Measurements from ENCODE around the gene ASMTL. TPM values are rescaled to one million over a fixed set of nuclear protein-coding genes. Genes with fewer than 3 reads are reported as not detected.

ASMTL gene
- total RNA-seq, 4 donors from 2014 or later: 3.4 to 20.3 (median 18.4) TPM

GRCh38 chrX:1390621-1391369 lies 61.9 kb downstream of the ASMTL start:
- TF ChIP-seq EP300 (IDR thresholded peaks at IDR 0.05; ENCODE audit: low read depth) (no peak), POLR2AphosphoS5 (IDR thresholded peaks at IDR 0.05) (no peak), POLR2A (IDR thresholded peaks at IDR 0.05) (no peak)
- TF ChIP-seq, protein P1, sequence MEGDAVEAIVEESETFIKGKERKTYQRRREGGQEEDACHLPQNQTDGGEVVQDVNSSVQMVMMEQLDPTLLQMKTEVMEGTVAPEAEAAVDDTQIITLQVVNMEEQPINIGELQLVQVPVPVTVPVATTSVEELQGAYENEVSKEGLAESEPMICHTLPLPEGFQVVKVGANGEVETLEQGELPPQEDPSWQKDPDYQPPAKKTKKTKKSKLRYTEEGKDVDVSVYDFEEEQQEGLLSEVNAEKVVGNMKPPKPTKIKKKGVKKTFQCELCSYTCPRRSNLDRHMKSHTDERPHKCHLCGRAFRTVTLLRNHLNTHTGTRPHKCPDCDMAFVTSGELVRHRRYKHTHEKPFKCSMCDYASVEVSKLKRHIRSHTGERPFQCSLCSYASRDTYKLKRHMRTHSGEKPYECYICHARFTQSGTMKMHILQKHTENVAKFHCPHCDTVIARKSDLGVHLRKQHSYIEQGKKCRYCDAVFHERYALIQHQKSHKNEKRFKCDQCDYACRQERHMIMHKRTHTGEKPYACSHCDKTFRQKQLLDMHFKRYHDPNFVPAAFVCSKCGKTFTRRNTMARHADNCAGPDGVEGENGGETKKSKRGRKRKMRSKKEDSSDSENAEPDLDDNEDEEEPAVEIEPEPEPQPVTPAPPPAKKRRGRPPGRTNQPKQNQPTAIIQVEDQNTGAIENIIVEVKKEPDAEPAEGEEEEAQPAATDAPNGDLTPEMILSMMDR (IDR thresholded peaks at IDR 0.05): no peak
- 44 to 61% methylated on average over 10 to 30 of the region's 30 CpGs for WGBS, 2 donors (ENCODE audit: low coverage in 1 of 2)
- Histone ChIP-seq H3K27me3 (no peaks in the 10 kb centered on the region), H3K4me1 (peaks cover 10 to 43% (median 34%) of the 10 kb centered on the region in 4 donors), H3K9me3 (no peaks in the 10 kb centered on the region), H3K4me3 (peak overlapping the region; percentile 84 to 98 (median 96)), H3K36me3 (peaks cover 1 to 45% (median 25%) of the 10 kb centered on the region in 4 donors), H3K27ac (peak overlapping the region; percentile 96 to 100 (median 98))
- in situ Hi-C loops (cut with MboI; ENCODE audit: low pct_ligation_motif_present in 1 of 4, low pct_unique_long_range_greater_than_20kb in 1 of 4, low sequenced_read_pairs in 3 of 4): loop anchor here in 1 of 4 donors (25.0 kb wide), 1 partner anchor 197 kb away; the partner anchor contains the start of gene AKAP17A
- DNase-seq: peak; percentile 13
- intact Hi-C loops (cut with DNase I; ENCODE audit: low total_unique reads): no loop called here

DNA sequence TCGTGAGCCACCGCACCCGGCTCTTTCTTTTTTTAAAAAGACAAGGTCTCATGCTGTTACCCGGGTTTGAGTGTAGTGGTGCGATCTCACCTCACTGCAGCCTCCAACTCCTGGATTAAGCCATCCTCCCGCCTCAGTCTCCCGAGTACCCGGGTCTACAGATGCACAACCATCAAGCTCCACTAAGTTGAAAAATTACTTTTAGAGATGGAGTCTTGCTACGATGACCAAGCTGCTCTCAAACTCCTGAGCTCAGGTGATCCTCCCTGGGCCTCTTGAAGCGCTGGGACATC lies 62.8 kb downstream of the ASMTL start:
- no peak for DNase-seq
- TF ChIP-seq EP300 (IDR thresholded peaks at IDR 0.05; ENCODE audit: low read depth) (no peak), POLR2A (IDR thresholded peaks at IDR 0.05) (no peak), POLR2AphosphoS5 (IDR thresholded peaks at IDR 0.05) (no peak)
- H3K27ac ChIP-seq: no peak overlapping the region
- no peaks in the 10 kb centered on the region for H3K27me3 ChIP-seq
- in situ Hi-C loops (cut with MboI; ENCODE audit: low pct_ligation_motif_present in 1 of 4, low pct_unique_long_range_greater_than_20kb in 1 of 4, low sequenced_read_pairs in 3 of 4): loop anchor here in 1 of 4 donors (25.0 kb wide), 1 partner anchor 197 kb away; the partner anchor contains the start of gene AKAP17A
- H3K4me1 ChIP-seq: peaks cover 10 to 43% (median 34%) of the 10 kb centered on the region in 4 donors
- peak overlapping the region in 1 of 4 donors; percentile 95 for H3K4me3 ChIP-seq
- no peaks in the 10 kb centered on the region for H3K9me3 ChIP-seq
- intact Hi-C loops (cut with DNase I; ENCODE audit: low total_unique reads): no loop called here
- H3K36me3 ChIP-seq: peaks cover 1 to 53% (median 29%) of the 10 kb centered on the region in 4 donors
- WGBS, 2 donors (ENCODE audit: low coverage in 1 of 2): 91% methylated on average over 10 of the region's 10 CpGs; no CpG with 5 or more reads in 1 of the 2 donors

DNA sequence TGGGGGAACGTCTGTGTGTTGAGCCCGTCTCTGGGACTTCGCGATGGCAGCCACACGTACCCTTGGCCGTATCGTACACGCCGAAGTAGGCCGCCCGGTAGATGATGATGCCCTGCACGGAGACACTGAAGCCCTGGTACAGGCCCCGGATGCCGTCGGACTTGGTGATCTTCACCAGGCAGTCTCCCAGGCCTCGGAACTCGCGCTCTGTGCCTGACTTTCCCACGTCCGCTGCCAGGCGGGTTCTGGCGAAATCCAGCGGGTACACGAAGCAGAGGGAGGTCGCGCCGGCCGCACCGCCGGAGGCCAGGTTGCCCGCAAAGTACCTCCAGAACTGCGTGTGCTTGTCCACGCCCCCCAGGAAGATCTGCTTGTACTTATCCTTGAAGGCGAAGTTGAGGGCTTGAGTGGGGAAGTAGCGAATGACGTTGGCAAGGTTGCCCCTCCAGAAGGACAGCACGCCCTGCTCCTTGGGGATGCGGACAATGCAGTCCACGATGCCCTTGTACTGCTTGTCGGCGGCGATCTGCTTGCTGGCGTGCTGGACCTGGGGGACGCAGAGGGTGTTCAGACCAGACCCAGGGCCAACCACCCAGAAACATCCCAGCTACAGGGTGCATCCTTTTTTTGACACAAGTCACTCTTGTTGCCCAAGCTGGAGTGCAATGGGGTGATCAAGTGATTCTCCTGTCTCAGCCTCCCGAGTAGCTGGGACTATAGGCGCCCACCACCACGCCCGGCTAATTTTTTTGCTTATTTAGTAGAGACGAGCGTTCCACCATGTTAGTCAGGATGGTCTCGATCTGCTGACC lies 63.3 kb downstream of the ASMTL start:
- Histone ChIP-seq H3K4me1 (peaks cover 10 to 43% (median 34%) of the 10 kb centered on the region in 4 donors), H3K4me3 (no peak overlapping the region), H3K27me3 (no peaks in the 10 kb centered on the region), H3K9me3 (no peaks in the 10 kb centered on the region), H3K36me3 (peaks cover 1 to 55% (median 32%) of the 10 kb centered on the region in 4 donors), H3K27ac (no peak overlapping the region)
- intact Hi-C loops (cut with DNase I; ENCODE audit: low total_unique reads): no loop called here
- 93% methylated on average over 48 of the region's 51 CpGs; no CpG with 5 or more reads in 1 of the 2 donors for WGBS, 2 donors (ENCODE audit: low coverage in 1 of 2)
- in situ Hi-C loops (cut with MboI; ENCODE audit: low pct_ligation_motif_present in 1 of 4, low pct_unique_long_range_greater_than_20kb in 1 of 4, low sequenced_read_pairs in 3 of 4): loop anchor here in 1 of 4 donors (25.0 kb wide), 1 partner anchor 198 kb away; the partner anchor contains the start of gene AKAP17A
- no peak for DNase-seq
- TF ChIP-seq, protein P1 (IDR thresholded peaks at IDR 0.05): no peak

DNA sequence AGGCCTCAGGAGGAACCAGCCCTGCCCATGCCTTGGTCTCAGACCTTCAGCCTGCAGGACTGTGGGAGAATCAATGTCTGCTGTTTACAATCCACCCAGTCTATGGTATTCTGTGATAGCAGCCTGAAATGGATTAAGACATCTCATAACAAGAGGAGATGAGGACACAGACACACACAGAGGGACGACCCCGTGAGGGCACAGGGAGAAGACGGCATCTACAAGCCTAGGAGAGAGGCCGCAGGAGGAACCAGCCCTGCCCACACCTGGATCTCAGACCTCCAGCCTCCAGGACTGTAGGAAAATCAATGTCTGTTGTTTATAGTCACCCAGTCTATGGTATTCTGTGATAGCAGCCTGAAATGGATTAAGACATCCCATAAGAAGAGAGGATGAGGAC lies 64.1 kb downstream of the ASMTL start:
- intact Hi-C loops (cut with DNase I; ENCODE audit: low total_unique reads) (no loop called here), in situ Hi-C loops (cut with MboI; ENCODE audit: low pct_ligation_motif_present in 1 of 4, low pct_unique_long_range_greater_than_20kb in 1 of 4, low sequenced_read_pairs in 3 of 4) (loop anchor here in 1 of 4 donors (25.0 kb wide), 1 partner anchor 199 kb away; the partner anchor contains the start of gene AKAP17A)
- Histone ChIP-seq H3K9me3 (no peaks in the 10 kb centered on the region), H3K27ac (no peak overlapping the region), H3K4me1 (peaks cover 10 to 38% (median 33%) of the 10 kb centered on the region in 4 donors), H3K4me3 (no peak overlapping the region), H3K36me3 (peaks cover 1 to 55% (median 32%) of the 10 kb centered on the region in 4 donors), H3K27me3 (no peaks in the 10 kb centered on the region)
- 40 to 87% methylated on average over 2 to 4 of the region's 4 CpGs for WGBS, 2 donors (ENCODE audit: low coverage in 1 of 2)
- DNase-seq: no peak
- TF ChIP-seq POLR2AphosphoS5 (IDR thresholded peaks at IDR 0.05): no peak
- no peak for TF ChIP-seq EP300 (IDR thresholded peaks at IDR 0.05; ENCODE audit: low read depth)
- TF ChIP-seq, protein P1 (IDR thresholded peaks at IDR 0.05): no peak
- no peak for TF ChIP-seq POLR2A (IDR thresholded peaks at IDR 0.05)
